ENCODE data around the gene P2RY8.
"Not testable (repeated sequence)": the region's sequence is repeated elsewhere in the genome, so short reads cannot be mapped to it uniquely, and the experiment has no call there.

The P2RY8 gene

DNA sequence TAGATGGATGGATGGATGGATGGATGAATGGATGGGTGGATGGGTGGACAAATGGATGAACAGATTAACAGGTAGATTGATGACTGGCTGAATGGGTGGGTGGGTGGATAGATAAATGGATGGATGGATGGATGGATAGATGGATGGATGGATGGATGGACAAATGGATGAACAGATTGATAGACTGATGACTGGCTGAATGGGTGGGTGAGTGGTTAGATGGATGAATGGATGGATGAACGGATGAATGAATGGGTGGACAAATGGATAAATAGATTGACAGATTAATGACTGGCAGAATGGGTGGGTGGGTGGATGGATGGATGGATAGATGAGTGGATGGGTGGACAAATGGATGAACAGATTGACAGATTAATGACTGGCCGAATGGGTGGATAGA is 40.9 kb upstream of the P2RY8 start:
- H3K4me3 ChIP-seq (ENCODE audit: low read depth, low read length): no peak overlapping the region
- CTCF ChIA-PET: no interaction called here
- DNase-seq (ENCODE audit: low read depth, low spot score): no peak
- TF ChIP-seq, protein P1, sequence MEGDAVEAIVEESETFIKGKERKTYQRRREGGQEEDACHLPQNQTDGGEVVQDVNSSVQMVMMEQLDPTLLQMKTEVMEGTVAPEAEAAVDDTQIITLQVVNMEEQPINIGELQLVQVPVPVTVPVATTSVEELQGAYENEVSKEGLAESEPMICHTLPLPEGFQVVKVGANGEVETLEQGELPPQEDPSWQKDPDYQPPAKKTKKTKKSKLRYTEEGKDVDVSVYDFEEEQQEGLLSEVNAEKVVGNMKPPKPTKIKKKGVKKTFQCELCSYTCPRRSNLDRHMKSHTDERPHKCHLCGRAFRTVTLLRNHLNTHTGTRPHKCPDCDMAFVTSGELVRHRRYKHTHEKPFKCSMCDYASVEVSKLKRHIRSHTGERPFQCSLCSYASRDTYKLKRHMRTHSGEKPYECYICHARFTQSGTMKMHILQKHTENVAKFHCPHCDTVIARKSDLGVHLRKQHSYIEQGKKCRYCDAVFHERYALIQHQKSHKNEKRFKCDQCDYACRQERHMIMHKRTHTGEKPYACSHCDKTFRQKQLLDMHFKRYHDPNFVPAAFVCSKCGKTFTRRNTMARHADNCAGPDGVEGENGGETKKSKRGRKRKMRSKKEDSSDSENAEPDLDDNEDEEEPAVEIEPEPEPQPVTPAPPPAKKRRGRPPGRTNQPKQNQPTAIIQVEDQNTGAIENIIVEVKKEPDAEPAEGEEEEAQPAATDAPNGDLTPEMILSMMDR (IDR thresholded peaks at IDR 0.05; ENCODE audit: insufficient read depth, low read length, missing control alignments): no peak
- POLR2A ChIA-PET: no interaction called here

DNA sequence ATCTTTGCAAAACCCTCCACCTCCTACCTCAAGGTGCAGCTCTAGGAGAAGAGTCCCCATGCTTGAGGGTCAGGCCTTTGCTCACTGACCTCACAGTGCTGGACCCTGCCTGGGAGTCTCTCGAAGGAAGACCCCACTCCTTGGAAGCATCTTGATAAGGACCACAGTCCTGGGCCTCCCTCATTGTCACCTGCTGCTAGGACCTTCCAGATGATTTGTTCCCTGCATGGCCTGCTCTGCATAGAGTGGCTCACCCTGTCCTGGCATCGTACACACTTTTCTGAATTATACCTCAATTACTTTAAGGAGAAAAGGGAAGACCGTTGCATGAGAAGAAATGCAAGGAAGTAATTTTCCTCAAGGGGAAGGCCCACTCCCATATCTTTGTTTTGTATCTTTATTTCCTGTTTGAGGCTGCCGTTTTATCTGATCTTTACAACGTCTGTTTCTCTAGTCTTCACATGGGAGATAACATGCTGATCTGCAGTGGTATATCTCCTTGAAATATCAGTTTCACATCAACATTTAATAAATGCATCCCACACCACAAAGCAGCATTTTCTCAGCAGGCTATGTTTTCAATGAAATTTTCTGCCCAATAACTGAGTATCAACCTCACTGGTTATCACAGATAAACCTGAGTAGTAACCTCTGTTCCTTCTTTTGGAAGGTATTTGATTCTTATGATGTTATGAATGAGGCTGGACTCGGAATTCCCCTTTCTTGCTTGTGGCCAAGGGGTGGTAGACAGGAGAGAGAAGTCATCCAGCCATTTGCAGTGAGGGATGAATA is 39.4 kb upstream of the P2RY8 start:
- ChIA-PET POLR2A (no interaction called here), CTCF (no interaction called here)
- H3K4me3 ChIP-seq (ENCODE audit: low read depth, low read length): no peak overlapping the region
- DNase-seq (ENCODE audit: low read depth, low spot score): no peak
- TF ChIP-seq, protein P1 (IDR thresholded peaks at IDR 0.05; ENCODE audit: insufficient read depth, low read length, missing control alignments): no peak

GRCh38 chrX:1574181-1574580 is 37.2 kb upstream of the P2RY8 start:
- DNase-seq (ENCODE audit: low read depth, low spot score); POLR2A ChIA-PET; H3K4me3 ChIP-seq (ENCODE audit: low read depth, low read length); CTCF ChIA-PET: not testable (repeated sequence)

GRCh38 chrX:1564750-1565683 is 28.0 kb upstream of the P2RY8 start:
- TF ChIP-seq, protein P1 (IDR thresholded peaks at IDR 0.05; ENCODE audit: insufficient read depth, low read length, missing control alignments): no peak
- CTCF ChIA-PET: no interaction called here
- no peak for DNase-seq (ENCODE audit: low read depth, low spot score)
- no peak overlapping the region for H3K4me3 ChIP-seq (ENCODE audit: low read depth, low read length)
- POLR2A ChIA-PET: no interaction called here

DNA sequence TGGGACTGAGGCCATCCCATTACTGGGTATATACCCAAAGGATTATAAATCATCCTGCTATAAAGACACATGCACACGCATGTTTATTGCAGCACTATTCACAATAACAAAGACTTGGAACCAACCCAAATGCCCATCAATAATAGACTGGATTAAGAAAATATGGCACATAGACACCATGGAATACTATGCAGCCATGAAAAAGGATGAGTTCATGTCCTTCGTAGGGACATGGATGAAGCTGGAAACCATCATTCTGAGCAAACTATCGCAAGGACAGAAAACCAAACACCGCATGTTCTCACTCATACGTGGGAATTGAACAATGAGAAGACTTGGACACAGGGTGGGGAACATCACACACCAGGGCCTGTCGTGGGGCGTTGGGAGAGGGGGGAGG is 27.1 kb upstream of the P2RY8 start:
- POLR2A ChIA-PET; CTCF ChIA-PET; DNase-seq (ENCODE audit: low read depth, low spot score); H3K4me3 ChIP-seq (ENCODE audit: low read depth, low read length): not testable (repeated sequence)

DNA sequence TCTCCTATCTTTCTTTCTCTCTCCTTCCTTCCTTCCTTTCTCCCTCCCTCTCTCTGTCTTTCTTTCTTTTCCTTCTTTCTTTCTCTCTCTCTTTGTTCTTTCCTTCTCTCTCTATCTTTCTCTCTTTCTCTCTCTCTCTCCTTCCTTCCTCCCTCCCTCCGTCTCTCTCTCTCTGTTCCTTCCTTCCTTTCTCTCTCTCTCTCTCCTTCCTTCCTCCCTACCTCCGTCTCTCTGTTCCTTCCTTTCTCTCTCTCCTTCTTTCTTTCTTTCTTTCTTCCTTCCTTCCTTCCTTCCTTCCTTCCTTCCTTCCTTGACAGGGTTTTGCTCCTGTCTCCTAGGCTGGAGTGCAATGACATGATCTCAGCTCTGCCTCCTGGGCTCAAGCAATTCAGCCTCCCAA is 24.2 kb upstream of the P2RY8 start:
- POLR2A ChIA-PET: no interaction called here
- CTCF ChIA-PET: no interaction called here

More for the DNA sequence above, 24.2 kb upstream of the P2RY8 start:
- DNase-seq (ENCODE audit: low read depth, low spot score): no peak
- H3K4me3 ChIP-seq (ENCODE audit: low read depth, low read length): no peak overlapping the region
- TF ChIP-seq, protein P1 (IDR thresholded peaks at IDR 0.05; ENCODE audit: insufficient read depth, low read length, missing control alignments): no peak
